ENCODE data around the gene ZAP70.

ZAP70 gene

GRCh38 chr2:97735161-97735561 is 21.8 kb downstream of the ZAP70 start:
- DNase-seq, result no peak

- no peak for DNase-seq
Observed at GRCh38 chr2:97736185-97736584, 22.8 kb downstream of the ZAP70 start.

- no peak for DNase-seq
Observed at GRCh38 chr2:97736608-97737330, 23.4 kb downstream of the ZAP70 start.

- DNase-seq, result no peak
Observed at GRCh38 chr2:97737421-97738178, 24.2 kb downstream of the ZAP70 start.

- no peak for DNase-seq
Observed at GRCh38 chr2:97738179-97739019, 25.0 kb downstream of the ZAP70 start.

DNA sequence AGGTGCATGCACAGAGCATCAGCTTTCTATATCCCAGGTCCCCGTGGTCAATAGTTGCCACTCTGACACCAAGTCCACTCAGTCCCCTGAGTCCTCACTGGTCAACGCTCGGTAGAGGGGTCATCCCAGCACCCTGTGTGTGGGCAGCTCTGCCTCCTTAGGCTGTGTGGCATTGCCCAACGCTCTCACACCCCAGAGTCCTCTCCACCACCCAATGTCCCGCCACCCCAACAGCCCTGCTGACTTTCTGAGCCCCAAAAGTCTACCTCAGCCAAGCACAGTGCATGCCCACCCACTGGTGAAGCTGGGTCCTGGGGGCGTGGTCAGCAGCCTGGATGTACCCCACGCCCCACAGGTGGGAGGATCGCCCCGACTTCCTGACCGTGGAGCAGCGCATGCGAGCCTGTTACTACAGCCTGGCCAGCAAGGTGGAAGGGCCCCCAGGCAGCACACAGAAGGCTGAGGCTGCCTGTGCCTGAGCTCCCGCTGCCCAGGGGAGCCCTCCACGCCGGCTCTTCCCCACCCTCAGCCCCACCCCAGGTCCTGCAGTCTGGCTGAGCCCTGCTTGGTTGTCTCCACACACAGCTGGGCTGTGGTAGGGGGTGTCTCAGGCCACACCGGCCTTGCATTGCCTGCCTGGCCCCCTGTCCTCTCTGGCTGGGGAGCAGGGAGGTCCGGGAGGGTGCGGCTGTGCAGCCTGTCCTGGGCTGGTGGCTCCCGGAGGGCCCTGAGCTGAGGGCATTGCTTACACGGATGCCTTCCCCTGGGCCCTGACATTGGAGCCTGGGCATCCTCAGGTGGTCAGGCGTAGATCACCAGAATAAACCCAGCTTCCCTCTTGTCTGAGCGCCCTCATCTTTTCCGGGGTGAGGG is 25.9 kb downstream of the ZAP70 start:
- DNase-seq, result no peak

GRCh38 chr2:97739893-97740245 is 26.5 kb downstream of the ZAP70 start:
- DNase-seq, result no peak

DNA sequence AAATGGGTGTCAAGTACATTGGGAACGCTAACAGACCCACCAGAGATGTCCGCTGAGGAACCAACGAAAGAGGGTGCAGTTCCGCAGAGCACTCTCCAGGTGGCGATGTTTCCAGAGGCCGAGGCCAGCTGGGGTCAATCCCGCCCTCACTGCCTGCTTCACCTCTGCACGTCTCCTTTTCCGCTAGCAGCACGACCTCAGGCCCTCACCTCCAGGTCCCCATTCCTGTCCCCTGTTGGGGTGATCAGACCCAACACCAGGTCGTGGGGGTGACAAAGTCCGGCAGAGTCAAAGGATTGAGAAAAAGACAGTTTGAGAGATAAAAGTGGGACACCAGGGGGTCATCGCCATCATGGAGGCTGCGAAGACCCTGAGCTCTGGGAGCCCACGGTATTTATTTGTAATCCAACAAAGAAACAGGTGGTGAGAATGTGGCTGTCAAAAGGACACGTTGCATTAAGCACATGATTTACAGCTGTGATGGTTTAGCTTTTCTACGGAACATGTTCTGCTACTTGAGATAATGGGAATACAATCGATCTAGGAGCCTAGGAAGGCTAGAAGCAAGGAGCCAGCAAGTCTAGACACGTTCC is 27.3 kb downstream of the ZAP70 start:
- peak; percentile 40 to 60 for DNase-seq

GRCh38 chr2:97741251-97741650 is 27.9 kb downstream of the ZAP70 start:
- DNase-seq, result no peak

- no peak for DNase-seq
Observed at GRCh38 chr2:97741686-97742085, 28.3 kb downstream of the ZAP70 start.

- DNase-seq, result peak in 1 of 2 donors; percentile 40
Observed at GRCh38 chr2:97742381-97742847, 29.0 kb downstream of the ZAP70 start.

DNA sequence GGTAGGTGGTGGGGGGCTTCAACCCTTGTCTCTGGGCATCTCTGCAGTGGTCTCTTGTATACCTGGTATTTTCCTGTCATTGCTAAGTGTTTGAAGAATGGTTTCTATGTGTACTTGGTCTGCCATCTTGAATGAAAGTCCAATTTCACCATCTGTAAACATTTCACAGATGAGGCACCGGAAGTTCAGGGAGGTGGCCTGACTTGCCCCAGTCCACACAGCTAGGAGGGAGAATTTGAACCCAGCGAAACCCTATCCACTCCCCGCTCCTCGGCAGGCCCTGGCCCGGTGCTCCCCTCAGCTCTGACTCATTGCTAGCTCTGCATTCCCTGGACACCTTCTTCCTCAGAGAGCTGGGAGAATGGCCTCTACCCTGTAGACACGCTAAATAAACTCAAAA is 30.5 kb downstream of the ZAP70 start:
- no peak for DNase-seq

DNA sequence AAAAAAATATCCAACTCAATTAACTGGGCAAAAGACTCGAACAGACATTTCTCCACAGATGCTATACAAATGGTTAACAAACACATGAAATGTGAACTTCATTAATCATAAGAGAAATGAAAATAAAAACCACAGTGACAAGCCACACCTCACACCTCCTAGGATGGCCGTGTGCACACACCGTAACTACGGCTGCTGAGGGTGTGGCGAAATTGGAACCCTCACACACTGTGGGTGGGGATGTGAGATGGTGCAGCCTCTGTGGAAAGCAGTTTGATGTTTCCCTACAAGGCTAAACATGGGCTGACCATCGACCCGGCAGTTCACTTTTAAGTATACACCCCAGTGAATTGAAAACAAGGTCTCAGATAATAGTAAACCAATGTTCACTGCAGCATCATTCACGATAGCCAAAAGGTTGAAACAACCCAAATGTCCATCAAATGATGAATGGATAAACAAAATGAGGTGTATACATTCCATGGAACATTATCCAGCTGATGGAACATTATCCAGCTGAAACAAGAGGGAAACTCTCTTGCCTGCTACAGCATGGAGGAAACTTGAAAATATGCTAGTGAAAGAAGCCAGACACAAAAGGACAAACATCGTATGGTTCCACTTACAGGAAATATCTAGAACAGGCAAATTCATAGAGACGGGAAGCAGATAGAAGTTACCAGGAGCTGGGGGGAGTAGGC is 32.2 kb downstream of the ZAP70 start:
- DNase-seq, result peak; percentile 36 to 64

- DNase-seq, result peak in 1 of 2 donors; percentile 38
Observed at GRCh38 chr2:97747285-97747684, 33.9 kb downstream of the ZAP70 start.

DNA sequence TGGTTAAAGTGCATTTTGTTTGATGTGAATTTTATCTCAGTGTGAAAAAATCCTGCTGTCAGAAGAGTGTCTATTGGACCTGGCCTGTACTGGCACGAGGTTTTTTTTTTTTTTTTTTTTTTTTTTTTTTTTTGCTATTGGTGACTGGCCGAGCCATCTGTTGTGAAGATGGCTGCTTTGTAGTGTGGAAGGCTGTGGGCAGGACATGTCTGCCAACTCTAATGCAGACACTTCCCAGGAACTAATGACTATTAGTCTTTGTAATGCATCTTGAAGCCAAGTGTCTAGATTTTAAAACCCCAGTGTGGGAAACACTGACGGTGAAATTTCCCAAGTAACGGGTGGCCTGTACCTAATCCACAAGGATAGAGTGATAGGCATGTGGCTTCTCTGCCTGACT is 34.3 kb downstream of the ZAP70 start:
- no peak for DNase-seq

DNA sequence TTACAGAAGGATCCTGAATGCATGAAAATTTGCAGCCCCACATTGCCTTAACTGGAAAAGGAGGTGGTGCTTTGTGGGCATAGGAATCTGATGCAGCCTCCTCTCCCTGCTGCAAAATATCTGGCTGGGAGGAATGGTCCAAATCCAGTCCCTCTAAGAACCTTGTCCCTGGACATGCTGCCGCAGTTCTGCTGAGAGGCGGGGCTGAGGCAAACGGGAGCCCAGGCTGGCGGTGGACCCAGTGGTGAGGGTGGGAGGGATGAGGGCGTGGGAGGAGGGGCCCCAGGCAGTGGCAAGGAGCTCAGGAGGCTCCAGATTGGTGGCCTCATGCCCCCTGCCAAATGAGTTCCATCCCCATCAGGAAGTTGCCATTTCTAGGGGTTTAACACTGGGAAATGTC is 36.2 kb downstream of the ZAP70 start:
- DNase-seq, result no peak

- DNase-seq, result no peak
Observed at GRCh38 chr2:97750017-97750416, 36.6 kb downstream of the ZAP70 start.

- no peak for DNase-seq
Observed at GRCh38 chr2:97751752-97752151, 38.4 kb downstream of the ZAP70 start.

DNA sequence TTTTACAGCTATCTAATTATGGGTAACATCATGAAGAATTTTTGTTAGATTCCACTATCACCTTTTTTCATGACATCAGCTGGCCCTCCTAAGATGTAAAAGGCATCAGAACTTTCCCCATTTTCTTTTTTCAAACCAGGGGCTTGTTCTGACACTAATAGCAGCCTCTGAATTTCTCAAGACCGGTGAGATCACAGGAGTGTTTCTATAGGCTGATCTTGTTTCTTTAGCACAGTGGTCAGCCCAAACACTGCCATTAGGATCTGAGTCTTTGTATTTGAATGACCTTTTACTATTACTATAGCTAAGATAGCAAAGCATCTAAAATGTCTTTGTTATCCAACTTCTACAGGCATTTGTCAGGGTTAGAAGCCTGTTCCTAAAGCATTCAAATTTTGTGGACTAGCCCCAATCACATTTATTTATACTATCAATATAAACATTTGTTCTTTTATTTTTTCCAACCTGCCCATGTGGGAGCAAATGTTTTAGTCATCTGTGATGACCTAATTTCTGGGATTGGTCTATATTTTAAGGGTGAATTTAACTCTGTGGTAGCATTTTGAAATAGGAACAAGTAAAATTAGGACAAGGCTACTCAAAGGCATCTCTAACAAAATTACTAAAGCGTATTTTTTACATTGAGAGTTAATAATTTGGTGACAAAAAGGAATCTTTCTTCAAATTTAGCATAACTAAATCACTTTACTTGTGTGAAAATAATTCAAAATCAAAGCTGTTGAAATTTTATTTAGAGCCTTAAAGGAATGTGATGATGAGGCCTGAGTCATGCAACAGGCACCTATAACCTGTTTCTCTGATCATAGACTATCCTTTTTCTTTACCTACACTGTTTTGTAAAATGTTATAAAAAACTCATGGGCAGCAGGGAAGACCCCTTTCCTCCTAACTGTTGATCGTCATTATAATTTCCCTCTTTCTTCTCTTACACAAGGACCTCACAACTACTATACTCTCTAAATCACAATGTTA is 39.3 kb downstream of the ZAP70 start:
- no peak for DNase-seq

- no peak for DNase-seq
Observed at GRCh38 chr2:97754690-97755346, 41.4 kb downstream of the ZAP70 start.

Measured in CD4-positive, alpha-beta T cell treated with Interferon alpha-2 for 1 hour (primary cell).